NCI-H2171 (cell line): ENCODE results near the gene TAOK2.

ENCODE experiments used
- DNase-seq: peaks from one replicate; lab custom pipeline; 2025; lab: John Stamatoyannopoulos, UW

TAOK2 gene

GRCh38 chr16:29987371-29988085 is 13.9 kb downstream of the TAOK2 start:
- no peak for DNase-seq

DNA sequence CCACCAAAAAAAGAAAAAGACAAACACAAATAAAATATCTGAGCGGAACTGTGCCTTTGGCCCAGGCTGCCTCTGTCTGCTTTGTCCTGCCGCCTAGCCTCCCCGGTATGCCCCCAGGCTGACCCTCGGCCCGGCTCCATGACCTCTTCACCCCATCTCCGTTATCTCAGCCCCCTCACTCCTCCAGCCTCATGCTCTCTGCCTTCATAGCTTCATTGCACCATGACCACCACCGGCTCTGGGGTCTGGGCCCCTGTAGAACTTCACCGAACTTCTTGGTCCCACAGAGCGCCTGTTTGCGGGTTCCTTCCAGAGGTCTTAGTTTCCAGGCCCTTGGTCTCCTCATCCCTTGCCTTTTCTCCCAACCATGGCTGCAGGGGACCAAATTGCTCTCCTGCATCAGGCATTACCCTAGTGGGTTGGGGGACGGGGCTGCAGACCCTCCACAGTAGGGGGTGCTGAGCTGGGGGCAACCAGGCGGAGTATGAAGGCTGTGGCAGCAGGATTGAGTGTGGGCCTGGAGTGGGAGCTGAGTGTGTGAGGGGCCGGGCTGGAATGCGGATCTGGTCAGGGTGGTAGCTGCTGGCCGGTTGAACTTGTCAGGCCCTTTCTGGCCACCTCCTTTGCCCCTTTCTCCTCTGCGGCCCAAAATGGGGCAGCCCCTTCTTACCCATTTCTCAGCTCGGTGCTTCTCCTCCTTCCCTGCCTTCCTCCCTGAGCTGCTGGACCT is 14.8 kb downstream of the TAOK2 start:
- no peak for DNase-seq

GRCh38 chr16:29989111-29989858 is 15.6 kb downstream of the TAOK2 start:
- DNase-seq = no peak

DNA sequence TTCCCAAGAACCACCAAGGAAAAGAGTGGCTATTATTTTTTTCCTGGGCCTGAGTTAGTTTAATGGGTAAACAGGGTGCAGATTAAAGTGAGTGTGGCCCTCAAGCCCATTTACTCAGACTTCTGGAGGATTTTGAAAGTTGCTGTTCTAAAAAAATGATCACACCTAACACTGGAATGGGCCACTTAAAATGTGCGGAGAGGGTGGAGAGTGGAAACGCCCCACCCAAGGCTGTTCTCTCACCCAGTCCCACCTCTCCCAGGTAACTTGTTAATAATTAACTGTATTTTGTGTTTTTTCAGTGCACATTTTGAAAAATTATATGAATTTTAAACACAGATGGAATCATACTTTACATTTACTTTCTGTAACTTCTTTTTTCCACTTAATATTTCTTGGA is 16.4 kb downstream of the TAOK2 start:
- no peak for DNase-seq

GRCh38 chr16:29990883-29991570 is 17.4 kb downstream of the TAOK2 start:
- DNase-seq = no peak

DNA sequence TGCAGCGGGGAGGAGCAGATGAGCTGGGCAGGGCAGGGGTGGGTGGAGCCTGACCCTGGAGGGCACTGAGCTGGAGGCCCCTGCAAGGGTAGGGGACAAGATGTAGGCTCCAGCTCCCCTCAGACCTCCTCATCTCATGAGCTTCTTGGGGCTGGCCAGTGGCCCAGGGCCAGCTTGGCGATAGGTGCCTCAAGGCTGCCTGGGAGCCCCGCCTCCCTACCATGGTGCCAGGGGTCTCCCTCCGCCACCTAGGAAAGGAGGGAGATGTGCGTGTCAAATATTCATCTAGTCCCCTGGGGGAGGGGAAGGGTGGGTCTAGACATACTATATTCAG is 17.9 kb downstream of the TAOK2 start:
- DNase-seq = no peak

GRCh38 chr16:29992344-29992967 is 18.8 kb downstream of the TAOK2 start:
- DNase-seq = no peak

DNA sequence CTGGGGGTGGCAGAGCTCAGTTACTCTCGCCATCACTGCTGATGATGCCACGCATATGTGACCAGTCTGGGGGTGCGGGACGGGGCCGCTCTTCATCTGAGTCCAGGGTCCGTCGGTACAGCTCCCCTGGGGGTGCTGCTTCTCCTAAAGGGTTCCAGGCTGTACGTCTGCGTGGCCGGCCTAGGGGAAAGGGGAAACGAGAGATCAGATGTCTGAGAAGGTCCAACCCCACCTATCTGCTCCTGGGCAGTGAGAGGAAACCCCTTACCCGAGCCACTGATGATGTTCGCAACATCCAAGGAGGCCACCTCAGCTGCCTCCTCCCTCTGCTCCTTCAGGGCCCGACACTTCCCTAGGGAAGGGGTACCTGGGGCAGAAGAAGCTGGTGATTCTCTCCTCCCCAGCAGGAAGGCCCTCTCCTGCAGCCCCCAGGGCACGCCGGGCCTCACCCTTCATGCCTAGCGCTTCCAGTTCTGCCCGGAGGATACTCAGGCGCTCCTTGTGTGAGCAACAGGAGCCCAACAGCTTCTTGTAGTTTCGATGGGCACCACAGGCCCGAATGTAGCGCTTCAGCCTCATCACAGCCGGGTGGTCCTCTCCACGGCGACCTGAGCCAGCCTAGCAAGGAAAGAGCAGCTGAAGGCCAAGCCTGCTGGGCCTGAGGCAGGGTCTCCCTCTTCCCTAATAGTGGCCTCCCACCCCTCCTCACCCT is 19.7 kb downstream of the TAOK2 start:
- DNase-seq = no peak

DNA sequence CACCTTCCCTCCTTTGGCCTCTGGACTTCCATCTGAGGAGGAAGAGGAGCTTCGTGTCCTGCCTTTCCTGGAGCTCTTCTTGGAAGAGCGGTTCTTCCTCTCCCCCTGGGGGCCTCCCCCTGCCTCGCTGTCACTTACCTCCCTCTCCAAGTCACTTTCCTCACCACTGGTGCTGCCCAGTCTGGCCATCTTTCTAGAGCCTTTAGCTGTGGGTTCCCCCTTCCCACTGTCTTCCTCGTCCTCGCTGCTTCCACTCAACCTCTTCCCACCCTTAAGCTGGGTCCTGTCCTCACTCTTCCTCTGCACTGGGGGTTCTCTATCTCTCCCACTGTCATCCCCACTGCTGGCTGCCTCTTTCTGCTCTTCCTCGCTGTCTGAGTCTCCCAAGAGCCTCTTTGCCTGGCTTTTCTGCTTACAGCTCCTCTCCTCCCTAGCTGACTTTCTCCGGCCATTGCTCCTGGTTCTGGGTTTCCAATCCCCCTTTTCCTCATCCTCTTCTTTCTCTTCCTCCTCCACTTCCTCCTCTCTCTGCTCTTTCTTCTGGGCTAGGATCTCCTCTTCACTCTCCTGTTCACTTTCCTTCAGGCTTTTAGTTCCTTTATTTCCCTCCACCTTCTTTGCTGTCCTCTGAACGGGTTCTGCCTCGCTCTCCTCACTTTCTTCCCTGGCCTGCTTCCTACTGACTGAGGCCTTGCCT is 20.4 kb downstream of the TAOK2 start:
- no peak for DNase-seq

GRCh38 chr16:29994600-29995323 is 21.1 kb downstream of the TAOK2 start:
- no peak for DNase-seq

- peak; percentile 87 for DNase-seq
Observed at GRCh38 chr16:29995324-29995910, 21.7 kb downstream of the TAOK2 start, which contains the start of gene HIRIP3. TSS of gene HIRIP3 (minus strand) at chr16:29995617. CDS start at chr16:29995605, 12 bp downstream.

DNA sequence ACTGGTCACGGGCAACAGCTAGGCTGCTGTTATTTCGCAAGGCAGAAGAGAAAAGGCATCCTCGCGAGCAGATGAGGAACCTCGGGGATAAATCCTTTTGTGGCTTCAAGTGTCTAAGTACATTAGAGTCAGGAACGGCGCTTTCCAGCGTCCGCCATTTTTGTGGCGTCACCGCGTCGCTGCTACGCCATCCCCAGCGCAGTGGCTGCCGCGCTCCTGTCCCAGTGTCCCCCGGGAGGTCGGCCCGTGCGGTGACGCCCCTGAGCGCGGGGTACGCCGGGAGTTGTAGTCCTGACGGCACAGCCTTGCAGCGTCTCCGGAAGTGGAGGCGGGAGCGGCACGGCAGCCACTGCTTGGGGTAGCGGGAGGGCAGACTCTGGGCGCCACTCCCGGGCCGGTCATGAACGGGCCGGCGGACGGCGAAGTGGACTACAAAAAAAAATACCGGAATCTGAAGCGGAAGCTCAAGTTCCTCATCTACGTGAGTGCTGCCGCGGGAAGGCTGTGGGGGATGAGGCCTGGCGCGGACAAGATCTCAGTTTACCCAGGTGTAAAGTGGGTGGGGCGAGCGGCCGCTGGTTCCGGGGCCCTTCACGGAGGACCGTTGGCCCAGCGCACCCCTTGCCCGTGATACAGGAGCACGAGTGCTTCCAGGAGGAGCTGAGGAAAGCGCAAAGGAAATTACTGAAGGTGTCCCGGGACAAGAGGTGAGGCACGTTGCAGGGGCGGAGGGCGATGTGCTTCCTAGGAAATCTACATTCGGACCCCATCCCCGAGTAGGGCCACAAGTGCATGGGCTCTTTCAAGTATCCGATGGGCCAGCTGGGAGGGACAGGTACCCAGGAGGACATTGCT is 22.5 kb downstream of the TAOK2 start, which contains the start of gene INO80E:
TSS of gene INO80E (plus strand) at position 331 of the 855 bp plus-strand sequence. CDS start at position 401, 70 bp downstream.
- peak; percentile 98 for DNase-seq

DNA sequence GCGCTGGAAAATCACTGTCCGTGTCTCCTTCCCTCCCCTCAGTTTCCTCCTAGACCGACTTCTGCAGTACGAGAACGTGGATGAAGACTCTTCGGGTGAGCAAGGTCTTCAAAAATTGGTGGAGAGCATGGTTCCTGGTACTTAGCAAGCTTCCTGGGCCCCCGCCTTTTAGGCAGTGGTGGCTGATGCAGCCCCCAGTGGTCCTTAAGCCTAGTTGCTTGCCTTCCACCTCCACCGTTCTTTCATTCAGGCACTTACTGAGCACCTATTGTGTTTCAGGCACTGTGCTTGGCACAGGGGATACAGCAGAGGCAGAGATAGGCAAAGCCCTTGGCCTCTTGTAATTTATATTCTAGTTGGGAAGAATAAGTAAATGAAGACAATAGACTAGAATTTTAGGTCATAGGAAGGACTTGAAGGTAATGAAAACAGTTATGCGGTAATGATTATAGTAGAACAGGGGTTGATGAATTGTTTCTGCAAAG is 23.1 kb downstream of the TAOK2 start:
- no peak for DNase-seq

- DNase-seq = no peak
Observed at GRCh38 chr16:29999605-30000004, 25.9 kb downstream of the TAOK2 start.

- DNase-seq = no peak
Observed at GRCh38 chr16:30000735-30001631, 27.3 kb downstream of the TAOK2 start.

GRCh38 chr16:30002614-30003346 is 29.1 kb downstream of the TAOK2 start:
- no peak for DNase-seq
